Endothelial cell of umbilical vein (primary cell): Measurements from ENCODE around the gene PRMT7. TPM values are rescaled to one million over a fixed set of nuclear protein-coding genes. Genes with fewer than 3 reads are reported as not detected.

Experiments
- BruUV-seq: library from RNA; stranded (reverse); fragments of 400-500 nt; replicated peaks from 2 replicates; lab custom pipeline; 2021; lab: Mats Ljungman, UMichigan
- CTCF ChIA-PET: fragments of 300-600, 350-600 bp; sonication (Branson Sonifier 250); formaldehyde crosslinking; loops from one replicate; lab custom pipeline; 2021; ENCODE audit warnings: antibody characterized with exemption, inconsistent platforms; lab: Charles Lee
- POLR2A ChIA-PET: fragments of 300-600, 350-600 bp; sonication (Branson Sonifier 250); formaldehyde crosslinking; loops from one replicate; lab custom pipeline; 2021; ENCODE audit warnings: antibody characterized with exemption, inconsistent platforms; lab: Charles Lee
- DNase-seq: peaks from one replicate; pipeline ENCODE4 v3.0.0-alpha.2; 2011; ENCODE audit warnings: low read depth, low spot score
- FAIRE-seq: peaks from 2 replicates; lab custom pipeline; 2011; peaks lifted over from hg19 to GRCh38; lab: Jason Lieb, UNC
- H2AFZ ChIP-seq: 2 replicates; pipeline ENCODE4 v1.6.0; 2012; ENCODE audit warnings: low read depth, low read length, control low read depth, inconsistent platforms
- H3K27ac ChIP-seq: 2 replicates; pipeline ENCODE4 v1.5.1; 2011; ENCODE audit warnings: low read depth, mild to moderate bottlenecking, control low read depth, low read length, moderate library complexity; ENCODE audit not compliant: insufficient read depth
- H3K27me3 ChIP-seq, 2 experiments: 2 replicates each; pipeline versions ENCODE4 v1.6.0 to v1.6.1; 2011; ENCODE audit warnings: low read length in 2 of 2, mixed read lengths in 1 of 2; ENCODE audit not compliant: control insufficient read depth in 2 of 2, insufficient read depth in 2 of 2
- H3K36me3 ChIP-seq, 2 experiments: 2 replicates in 1 of 2; 3 replicates in 1 of 2; pipeline ENCODE4 v1.5.1; 2011; ENCODE audit warnings: low read length in 2 of 2, mild to moderate bottlenecking in 1 of 2, moderate library complexity in 1 of 2; ENCODE audit not compliant: control insufficient read depth in 2 of 2, insufficient read depth in 2 of 2; ENCODE audit errors: extremely low read depth in 1 of 2
- H3K4me1 ChIP-seq: 3 replicates; pipeline ENCODE4 v1.5.1; 2011; ENCODE audit warnings: mild to moderate bottlenecking, low read length; ENCODE audit not compliant: control insufficient read depth, insufficient read depth; ENCODE audit errors: extremely low read depth
- H3K4me2 ChIP-seq: 2 replicates; pipeline ENCODE4 v1.6.1; 2011; ENCODE audit warnings: low read length, control low read depth, mixed read lengths; ENCODE audit not compliant: insufficient read depth
- H3K4me3 ChIP-seq, 3 experiments: fragments of 200-600 bp in 1 of 3; sonication (generic), shearing (Covaris generic) in 1 of 3; replicated peaks in 1 of 3; 2 replicates each; pipeline ENCODE4 v1.5.1; 2011 to 2016; ENCODE audit warnings: control low read depth in 3 of 3, low read length in 3 of 3, mild to moderate bottlenecking in 2 of 3, inconsistent platforms in 1 of 3, low read depth in 1 of 3, moderate library complexity in 1 of 3; ENCODE audit not compliant: insufficient read depth in 1 of 3
- H3K79me2 ChIP-seq: 2 replicates; pipeline ENCODE4 v1.6.0; 2012; ENCODE audit warnings: low read length, inconsistent platforms; ENCODE audit not compliant: control insufficient read depth, insufficient read depth
- H3K9ac ChIP-seq: replicated peaks from 2 replicates; pipeline ENCODE3; 2011; ENCODE audit warnings: low read length, control low read depth; ENCODE audit not compliant: insufficient read depth; ENCODE audit errors: extremely low read depth
- H3K9me1 ChIP-seq: replicated peaks from 3 replicates; pipeline ENCODE4 v1.6.0; 2011; ENCODE audit warnings: mild to moderate bottlenecking, low read length; ENCODE audit not compliant: control insufficient read depth, insufficient read depth; ENCODE audit errors: extremely low read depth
- H3K9me3 ChIP-seq: replicated peaks from 2 replicates; pipeline ENCODE4 v1.5.1; 2012; ENCODE audit warnings: low read length, inconsistent platforms; ENCODE audit not compliant: control insufficient read depth, insufficient read depth
- H4K20me1 ChIP-seq: replicated peaks from 2 replicates; pipeline ENCODE3; 2011; ENCODE audit warnings: mild to moderate bottlenecking, low read length; ENCODE audit not compliant: control insufficient read depth, insufficient read depth; ENCODE audit errors: extremely low read depth
- EZH2 ChIP-seq: IDR thresholded peaks from 2 replicates; pipeline ENCODE4 v1.6.1; 2012; ENCODE audit warnings: borderline replicate concordance, low read depth, mild to moderate bottlenecking, moderate library complexity, low read length, inconsistent platforms; ENCODE audit not compliant: severe bottlenecking
- FOS ChIP-seq: IDR thresholded peaks from 2 replicates; pipeline ENCODE4 v1.6.1; 2011; ENCODE audit warnings: mild to moderate bottlenecking, low read length, moderate library complexity, borderline replicate concordance; ENCODE audit not compliant: insufficient read depth
- GATA2 ChIP-seq: IDR thresholded peaks from 2 replicates; pipeline ENCODE4 v1.7.0; 2011; ENCODE audit warnings: low read depth, mild to moderate bottlenecking, moderate library complexity, mixed read lengths, low read length; ENCODE audit not compliant: insufficient read length, insufficient read depth
- JUN ChIP-seq: IDR thresholded peaks from 2 replicates; pipeline ENCODE4 v1.6.1; 2011; ENCODE audit warnings: borderline replicate concordance, low read depth; ENCODE audit not compliant: insufficient read length, insufficient read depth
- POLR2A ChIP-seq: IDR thresholded peaks from 2 replicates; pipeline ENCODE4 v1.6.1; 2012; ENCODE audit warnings: low read depth, mild to moderate bottlenecking, control low read depth, low read length
- POLR2AphosphoS5 ChIP-seq: IDR thresholded peaks from 2 replicates; pipeline ENCODE4 v1.6.1; 2012; ENCODE audit warnings: low read depth, mild to moderate bottlenecking, control low read depth, low read length, moderate library complexity; ENCODE audit not compliant: insufficient read depth
- dilution Hi-C: fragments of 300-500 bp; cut with MboI; formaldehyde crosslinking; loops from one replicate; pipeline ENCODE4 v1.15.0; 2019; ENCODE audit warnings: low sequenced_read_pairs; ENCODE audit not compliant: extremely low pct_ligation_motif_present
- intact Hi-C: fragments of 100-400 bp; cut with micrococcal nuclease; formaldehyde crosslinking; loops from one replicate; pipeline ENCODE4 v1.10.0; 2022
- polyA plus RNA-seq, 4 experiments: library from polyadenylated mRNA; depleted of rRNA in 3 of 4; stranded (reverse) in 3 of 4; unstranded in 1 of 4; fragments of >200 nt; gene quantifications; 2 replicates each; pipeline versions ENCODE4 v1.2.1 to v1.2.3, GENCODE V29; 2011 to 2012; ENCODE audit warnings: missing spikeins in 1 of 4
- total RNA-seq: library from RNA; stranded (reverse); gene quantifications from 2 replicates; pipeline ENCODE4 v1.2.3, GENCODE V29; 2021
- TF ChIP-seq, protein P1 (sequence below): IDR thresholded peaks from 2 replicates; pipeline ENCODE4 v1.6.1; 2011; ENCODE audit not compliant: insufficient read depth, insufficient read length

PRMT7 gene
- total and polyA plus RNA-seq, 2 donors (not counting 3 experiments of a cell fraction or from before 2014, with no cell fraction given), result 43.4 to 57.9 TPM

DNA sequence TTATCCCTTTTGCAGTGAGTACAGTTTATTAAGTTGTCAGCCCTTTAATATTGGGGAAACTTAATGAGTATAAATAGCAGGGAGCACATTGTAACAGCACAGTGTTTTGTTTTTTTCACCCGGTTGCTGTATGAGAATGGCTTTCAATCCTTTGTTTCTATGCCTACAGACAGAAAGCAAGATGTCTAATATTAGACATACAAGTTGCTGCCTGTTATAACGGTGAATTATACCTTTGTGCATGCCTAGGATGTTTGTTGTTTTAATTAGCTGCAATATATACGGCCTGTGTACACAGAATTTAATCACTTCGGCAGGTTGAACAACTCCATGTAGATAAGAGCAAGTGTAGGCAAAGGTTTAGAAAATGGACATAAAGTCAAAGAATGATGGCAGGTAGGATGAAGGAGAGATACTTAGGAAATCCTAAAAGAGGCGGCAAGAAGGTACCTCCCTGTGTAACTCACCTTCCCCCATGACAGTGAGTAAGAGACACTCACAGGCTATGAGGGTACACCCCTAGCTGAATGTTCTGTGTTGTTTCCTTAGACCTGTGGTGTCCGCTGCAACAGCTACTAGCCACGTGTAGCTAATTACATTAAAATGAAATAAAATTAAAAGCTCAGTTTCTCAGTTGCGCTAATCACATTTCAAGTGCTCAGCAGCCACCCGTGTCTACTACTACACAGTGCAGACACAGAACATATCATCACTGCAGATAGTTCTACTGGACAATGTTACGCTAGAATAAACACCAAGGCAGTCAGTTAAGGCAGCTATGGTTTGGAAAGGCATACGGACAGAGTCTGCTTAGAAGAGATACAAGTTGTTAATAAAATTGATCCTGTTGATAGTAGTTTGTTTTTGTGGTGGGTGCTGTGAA is 11.0 kb upstream of the PRMT7 start:
- TF ChIP-seq EZH2, result no peak
- H3K79me2 ChIP-seq, result peaks cover 6% of the 10 kb centered on the region
- no peaks in the 10 kb centered on the region for H3K4me1 ChIP-seq
- BruUV-seq, result no TSS peak
- peaks cover 38 to 55% of the 10 kb centered on the region in 2 experiments for H3K36me3 ChIP-seq
- H3K4me3 ChIP-seq, result no peak overlapping the region
- H3K9me1 ChIP-seq, result no peaks in the 10 kb centered on the region
- CTCF ChIA-PET, result interaction anchor here (1.1 to 10.9 kb wide), 6 partner anchors 10 to 42 kb away, joined by 3 to 120 read pairs (median 6); partner anchors contain the start of gene SLC7A6
- dilution Hi-C loops, result no loop called here
- no peak overlapping the region for H3K9ac ChIP-seq
- no peak for FAIRE-seq
- no peak overlapping the region for H3K4me2 ChIP-seq
- DNase-seq, result no peak
- intact Hi-C loops, result no loop called here
- no peak overlapping the region for H3K27ac ChIP-seq
- no peaks in the 10 kb centered on the region for H3K27me3 ChIP-seq
- H2AFZ ChIP-seq, result no peak overlapping the region
- POLR2A ChIA-PET, result interaction anchor here (1.3 to 1.5 kb wide), 2 partner anchors 10 to 11 kb away, joined by 3 read pairs; partner anchors contain the start of genes PRMT7 and SLC7A6OS
- H4K20me1 ChIP-seq, result no peaks in the 10 kb centered on the region
- no peaks in the 10 kb centered on the region for H3K9me3 ChIP-seq

DNA sequence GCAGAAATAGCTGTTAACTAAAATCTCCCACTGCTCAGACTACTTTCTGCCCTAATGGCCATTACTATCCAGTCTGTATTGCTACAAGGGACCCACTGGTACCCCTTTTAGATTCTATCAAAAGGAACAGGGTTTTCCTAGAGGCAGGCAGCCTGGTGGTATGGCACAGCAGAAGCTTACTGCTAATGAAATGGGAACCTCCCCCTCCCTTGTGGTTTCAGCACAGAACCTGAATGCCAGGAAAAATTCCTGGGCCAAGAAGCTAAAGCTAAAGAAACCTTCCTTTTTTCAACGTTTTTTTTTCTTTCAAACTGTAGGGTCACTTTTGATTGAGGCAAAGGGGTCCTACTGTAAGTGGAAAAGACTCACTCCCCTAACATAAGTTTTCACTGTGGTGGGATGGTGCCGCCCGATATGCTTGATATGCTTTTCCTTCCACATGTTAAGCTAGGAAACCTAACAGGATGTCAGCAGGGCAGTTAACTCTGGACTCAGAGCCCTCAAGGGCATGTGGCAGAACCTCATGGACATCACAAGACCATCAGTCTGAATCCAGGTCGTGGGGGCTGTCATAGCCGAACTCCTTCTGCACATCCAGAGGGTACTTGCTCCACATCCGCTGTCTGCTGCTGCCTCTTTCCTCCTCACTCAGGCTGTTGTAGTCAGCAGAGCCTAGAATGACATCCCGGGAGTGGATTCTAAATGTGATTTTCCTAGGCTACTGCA is 9.9 kb upstream of the PRMT7 start:
- Histone ChIP-seq H3K36me3 (peaks cover 38 to 60% of the 10 kb centered on the region in 2 experiments), H3K9me3 (no peaks in the 10 kb centered on the region), H3K4me2 (no peak overlapping the region), H3K9me1 (no peaks in the 10 kb centered on the region), H3K27me3 (no peaks in the 10 kb centered on the region), H4K20me1 (no peaks in the 10 kb centered on the region), H2AFZ (no peak overlapping the region), H3K79me2 (peaks cover 15% of the 10 kb centered on the region), H3K27ac (no peak overlapping the region), H3K4me1 (no peaks in the 10 kb centered on the region), H3K9ac (no peak overlapping the region), H3K4me3 (no peak overlapping the region)
- POLR2A ChIA-PET, result no interaction called here
- DNase-seq (no peak), FAIRE-seq (no peak)
- TF ChIP-seq EZH2 (no peak), POLR2A (no peak), POLR2AphosphoS5 (peak; percentile 14), GATA2 (no peak), JUN (no peak), FOS (no peak)
- TF ChIP-seq, protein P1, sequence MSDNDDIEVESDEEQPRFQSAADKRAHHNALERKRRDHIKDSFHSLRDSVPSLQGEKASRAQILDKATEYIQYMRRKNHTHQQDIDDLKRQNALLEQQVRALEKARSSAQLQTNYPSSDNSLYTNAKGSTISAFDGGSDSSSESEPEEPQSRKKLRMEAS, result no peak
- dilution Hi-C loops (no loop called here), intact Hi-C loops (no loop called here)
- CTCF ChIA-PET, result interaction anchor here (1.2 to 10.9 kb wide), 3 partner anchors 11 to 43 kb away, joined by 6 to 120 read pairs (median 6); partner anchors contain the start of gene SLC7A6
- BruUV-seq, result no TSS peak
